NCI-H2171 treated with DMSO at 0.1 percent for 48 hours (cell line): Measurements from ENCODE around the gene MDM2.
A peak's percentile ranks its signal among the peaks of the same experiment; 100 is the strongest.

Experiments used
- DNase-seq: peaks from one replicate; lab custom pipeline; 2025; lab: John Stamatoyannopoulos, UW

MDM2 gene

GRCh38 chr12:68878283-68878682, 70.3 kb downstream of the MDM2 start:
- no peak for DNase-seq

DNA sequence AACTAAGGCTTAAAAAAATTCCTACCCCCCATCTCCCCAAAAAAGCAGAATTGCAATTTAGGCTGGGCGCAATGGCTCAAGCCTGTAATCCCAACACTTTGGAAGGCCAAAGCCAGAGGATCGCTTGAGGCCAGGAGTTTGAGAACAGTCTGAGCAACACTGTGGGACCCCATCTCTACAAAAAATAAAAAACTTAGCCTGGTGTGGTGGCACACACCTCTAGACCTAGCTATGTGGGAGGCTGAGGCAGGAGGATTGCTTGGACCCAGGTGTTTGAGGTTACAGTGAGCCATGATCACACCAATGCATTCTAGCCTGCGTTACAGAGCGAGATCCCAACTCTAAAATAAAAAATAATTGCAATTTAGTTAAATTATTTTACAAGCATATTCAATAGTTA, 70.9 kb downstream of the MDM2 start:
- DNase-seq: no peak

DNA sequence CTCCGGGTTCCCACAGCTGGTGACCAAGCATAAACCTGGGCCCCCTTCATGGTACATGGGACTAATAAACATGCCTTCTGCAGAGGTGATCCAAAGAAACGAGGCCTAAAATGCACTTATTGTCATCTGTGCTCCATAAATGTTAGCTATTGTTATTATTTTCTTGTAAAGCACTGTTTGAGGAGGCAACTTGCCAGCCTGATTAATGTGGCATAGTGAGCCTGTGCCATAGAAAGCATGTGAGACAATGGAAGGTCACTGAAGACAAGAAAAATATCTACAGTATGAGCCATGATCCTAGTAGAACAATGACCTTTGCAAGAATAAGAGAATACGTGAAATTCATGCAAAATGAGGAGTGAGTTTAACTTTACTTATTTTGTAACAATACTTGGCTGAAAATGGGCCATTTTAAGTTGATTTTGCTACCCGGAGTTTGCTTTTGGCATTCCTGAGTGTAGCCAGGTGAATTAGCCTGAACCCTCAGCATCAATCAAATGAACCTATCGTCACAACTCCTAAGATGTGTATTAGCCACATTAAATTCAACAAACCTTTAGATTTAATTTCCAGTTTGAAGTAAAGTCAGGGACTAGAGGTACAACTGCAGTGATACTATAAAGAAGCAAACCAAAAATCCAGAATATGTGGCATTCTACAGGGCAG, 72.8 kb downstream of the MDM2 start:
- DNase-seq: no peak

- DNase-seq: no peak
These were observed 74.4 kb downstream of the MDM2 start for GRCh38 chr12:68882251-68882964.

- DNase-seq: no peak
These were observed 75.2 kb downstream of the MDM2 start for GRCh38 chr12:68883151-68883550.

- no peak for DNase-seq
These were observed 76.3 kb downstream of the MDM2 start for GRCh38 chr12:68884251-68884650.

- DNase-seq: no peak
These were observed 77.4 kb downstream of the MDM2 start for GRCh38 chr12:68885381-68885780.

- DNase-seq: no peak
These were observed 78.9 kb downstream of the MDM2 start for GRCh38 chr12:68886636-68887572.

GRCh38 chr12:68887641-68888040, 79.7 kb downstream of the MDM2 start:
- no peak for DNase-seq

DNA sequence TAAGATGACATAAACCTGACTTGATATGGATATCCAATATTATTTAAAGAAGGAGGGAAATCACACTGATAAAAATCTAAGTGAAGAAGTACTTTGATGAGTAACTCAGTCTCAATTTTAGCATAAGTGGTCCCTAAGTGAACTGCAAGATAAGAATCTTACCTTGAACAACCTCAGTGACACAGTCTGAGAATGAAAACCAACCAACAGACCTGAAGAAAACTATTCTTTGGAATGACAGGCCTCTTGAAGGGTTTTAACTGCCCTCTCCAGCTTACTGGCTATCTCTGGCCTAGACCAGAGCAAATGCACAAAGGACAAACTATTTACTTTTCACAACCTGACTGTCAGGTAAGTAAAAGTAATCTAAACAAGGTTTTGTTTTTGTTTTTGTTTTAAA, 80.3 kb downstream of the MDM2 start:
- no peak for DNase-seq

DNA sequence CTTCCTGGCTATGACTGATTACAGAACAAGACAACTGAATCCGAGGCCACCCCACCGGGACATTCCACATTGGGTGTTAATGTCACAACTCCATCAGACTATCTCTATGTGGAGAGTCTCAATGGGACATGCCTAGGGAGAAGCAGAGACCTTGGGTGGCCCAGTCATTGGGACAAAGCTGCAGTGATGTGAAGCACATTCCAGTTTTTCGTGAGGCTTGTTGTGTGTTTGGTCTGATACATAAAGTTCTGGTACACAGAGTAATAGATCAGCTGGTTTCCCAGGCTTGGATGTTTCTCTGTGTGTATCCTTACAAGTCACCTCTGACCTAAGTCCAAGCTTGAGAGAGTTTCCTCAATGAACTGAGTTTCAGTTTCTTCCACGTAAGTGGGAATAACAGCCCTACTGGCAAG, 82.7 kb downstream of the MDM2 start:
- no peak for DNase-seq

DNA sequence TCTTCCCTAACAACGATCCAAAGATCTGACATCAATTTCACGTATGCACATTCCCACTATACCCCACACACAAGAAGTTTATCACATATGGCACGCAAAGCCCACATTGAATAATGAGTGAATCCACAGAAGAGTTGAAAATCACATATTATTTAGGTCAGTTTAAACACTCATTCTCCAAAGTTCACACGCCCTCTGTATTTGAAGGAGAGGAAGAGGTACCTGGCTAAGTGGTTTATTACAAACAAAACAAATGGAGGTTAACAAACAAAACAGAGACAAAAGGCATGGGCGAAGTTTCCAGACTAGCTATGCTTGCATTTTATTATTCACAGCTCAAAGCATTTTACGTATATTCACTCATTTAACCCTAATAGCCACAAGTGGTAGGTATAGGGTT, 83.2 kb downstream of the MDM2 start:
- DNase-seq: no peak

DNA sequence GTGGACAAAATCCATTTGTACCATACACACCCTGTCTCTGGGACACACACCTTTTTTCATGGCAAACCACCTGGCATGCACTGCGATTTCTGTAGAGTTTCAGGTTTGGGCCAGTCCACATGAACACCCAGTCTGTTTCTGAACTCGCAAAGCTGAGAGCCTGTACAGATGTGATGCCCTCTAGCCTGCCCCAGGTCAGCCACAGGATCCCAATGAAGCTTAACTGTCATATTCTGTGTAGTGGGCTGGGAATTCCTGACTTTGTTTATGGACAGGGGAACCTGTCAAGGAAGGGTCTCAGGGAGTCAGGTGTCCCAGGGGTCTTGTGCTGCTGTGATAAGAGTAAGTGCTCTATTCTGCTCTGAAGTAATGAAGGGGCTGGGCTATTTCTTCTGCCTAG, 85.2 kb downstream of the MDM2 start:
- DNase-seq: no peak

GRCh38 chr12:68893741-68894140, 85.8 kb downstream of the MDM2 start:
- no peak for DNase-seq

DNA sequence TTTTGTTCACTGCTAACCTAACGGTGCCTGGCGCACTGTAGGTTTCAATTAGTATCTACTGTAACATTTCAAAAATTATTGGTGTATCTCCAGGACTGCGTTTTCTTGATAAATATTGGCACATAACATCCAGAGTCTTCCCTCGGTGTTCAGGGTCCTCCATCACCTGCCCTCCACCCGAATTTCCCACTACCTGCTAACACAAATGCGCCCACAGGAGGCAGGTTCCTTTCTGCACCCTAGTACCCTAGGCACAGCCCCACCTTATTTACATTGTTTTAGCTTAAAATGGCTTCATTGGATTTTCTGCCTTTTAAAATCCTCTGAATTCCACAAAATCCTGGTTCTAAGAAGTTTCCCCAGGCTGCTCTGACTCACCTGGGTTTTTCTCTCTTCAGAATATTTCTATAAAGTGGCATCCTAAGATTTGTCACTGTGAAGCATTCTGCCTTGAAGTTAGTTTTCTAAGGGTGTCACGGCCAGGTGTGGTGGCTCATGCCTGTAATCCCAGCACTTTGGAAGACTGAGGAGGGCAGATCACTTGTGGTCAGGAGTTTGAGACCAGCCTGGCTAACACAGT, 86.4 kb downstream of the MDM2 start:
- DNase-seq: no peak

- DNase-seq: no peak
These were observed 89.0 kb downstream of the MDM2 start for GRCh38 chr12:68896881-68897540.

GRCh38 chr12:68899251-68899771, 91.3 kb downstream of the MDM2 start:
- peak; percentile 8 for DNase-seq

DNA sequence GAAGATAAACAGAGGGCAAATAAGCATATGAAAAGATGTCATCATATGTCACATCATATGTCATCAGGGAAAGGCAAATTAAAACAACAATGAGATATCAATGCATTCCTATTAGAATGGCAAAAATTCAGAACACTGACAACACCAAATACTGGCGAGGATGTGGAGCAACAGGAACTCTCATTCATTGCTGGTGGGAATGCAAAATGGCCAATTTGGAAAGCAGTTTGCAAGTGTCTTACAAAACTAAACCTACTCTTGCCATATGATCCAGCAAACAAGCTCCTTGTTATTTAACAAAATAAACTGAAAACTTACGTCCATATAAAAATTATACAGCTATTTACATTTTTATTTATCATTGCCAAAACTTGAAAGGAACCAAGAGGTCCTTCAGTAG, 92.3 kb downstream of the MDM2 start:
- DNase-seq: no peak
